GM10266 (cell line): ENCODE data around the gene CDCP2.
"Not testable (repeated sequence)": the region's sequence is repeated elsewhere in the genome, so short reads cannot be mapped to it uniquely, and the experiment has no call there.

ENCODE experiments used
- DNase-seq: peaks from one replicate; pipeline ENCODE4 v3.0.0; 2012; ENCODE audit errors: extremely low spot score
- TF ChIP-seq, protein P1 (sequence below): IDR thresholded peaks from 2 replicates; pipeline ENCODE4 v1.5.1; 2012; ENCODE audit warnings: mild to moderate bottlenecking, low read depth; ENCODE audit not compliant: control insufficient read depth, insufficient read depth; ENCODE audit errors: missing control alignments

The CDCP2 gene

DNA sequence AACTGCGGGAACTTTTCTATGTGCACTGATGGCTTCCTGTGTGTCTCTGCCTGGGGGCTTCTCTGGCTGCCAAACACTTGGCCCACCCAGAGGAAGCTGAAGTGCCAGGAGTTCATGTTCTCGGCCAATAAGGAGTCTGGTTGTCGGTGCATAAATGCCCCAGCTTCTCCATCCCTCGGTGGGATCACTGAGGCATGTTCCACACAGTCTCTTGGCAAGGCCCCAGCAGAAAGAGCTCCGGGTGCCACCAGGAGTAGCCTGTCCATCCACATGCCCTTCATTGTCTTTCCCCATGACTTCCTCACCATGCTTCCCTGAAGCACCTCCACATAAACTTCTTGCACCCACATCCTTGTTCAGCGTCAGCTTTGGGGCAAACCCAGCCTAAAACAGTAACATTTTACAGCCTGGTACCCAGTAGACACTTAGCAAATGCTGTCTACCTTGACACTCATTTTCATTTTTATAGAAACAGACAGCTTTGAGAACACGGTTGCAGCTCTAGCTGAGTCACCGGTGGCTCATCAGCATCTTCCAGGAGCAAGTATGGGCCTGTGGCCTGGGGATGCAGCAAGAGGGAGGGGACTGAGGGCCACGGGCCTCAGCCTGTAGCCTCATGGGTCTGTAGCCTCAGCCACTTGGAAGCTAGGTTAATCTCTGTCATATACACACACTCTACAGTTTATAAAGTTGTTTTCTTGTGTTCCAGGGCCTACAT, 14.8 kb upstream of the CDCP2 start:
- no peak for DNase-seq
- TF ChIP-seq, protein P1, sequence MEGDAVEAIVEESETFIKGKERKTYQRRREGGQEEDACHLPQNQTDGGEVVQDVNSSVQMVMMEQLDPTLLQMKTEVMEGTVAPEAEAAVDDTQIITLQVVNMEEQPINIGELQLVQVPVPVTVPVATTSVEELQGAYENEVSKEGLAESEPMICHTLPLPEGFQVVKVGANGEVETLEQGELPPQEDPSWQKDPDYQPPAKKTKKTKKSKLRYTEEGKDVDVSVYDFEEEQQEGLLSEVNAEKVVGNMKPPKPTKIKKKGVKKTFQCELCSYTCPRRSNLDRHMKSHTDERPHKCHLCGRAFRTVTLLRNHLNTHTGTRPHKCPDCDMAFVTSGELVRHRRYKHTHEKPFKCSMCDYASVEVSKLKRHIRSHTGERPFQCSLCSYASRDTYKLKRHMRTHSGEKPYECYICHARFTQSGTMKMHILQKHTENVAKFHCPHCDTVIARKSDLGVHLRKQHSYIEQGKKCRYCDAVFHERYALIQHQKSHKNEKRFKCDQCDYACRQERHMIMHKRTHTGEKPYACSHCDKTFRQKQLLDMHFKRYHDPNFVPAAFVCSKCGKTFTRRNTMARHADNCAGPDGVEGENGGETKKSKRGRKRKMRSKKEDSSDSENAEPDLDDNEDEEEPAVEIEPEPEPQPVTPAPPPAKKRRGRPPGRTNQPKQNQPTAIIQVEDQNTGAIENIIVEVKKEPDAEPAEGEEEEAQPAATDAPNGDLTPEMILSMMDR, result no peak

DNA sequence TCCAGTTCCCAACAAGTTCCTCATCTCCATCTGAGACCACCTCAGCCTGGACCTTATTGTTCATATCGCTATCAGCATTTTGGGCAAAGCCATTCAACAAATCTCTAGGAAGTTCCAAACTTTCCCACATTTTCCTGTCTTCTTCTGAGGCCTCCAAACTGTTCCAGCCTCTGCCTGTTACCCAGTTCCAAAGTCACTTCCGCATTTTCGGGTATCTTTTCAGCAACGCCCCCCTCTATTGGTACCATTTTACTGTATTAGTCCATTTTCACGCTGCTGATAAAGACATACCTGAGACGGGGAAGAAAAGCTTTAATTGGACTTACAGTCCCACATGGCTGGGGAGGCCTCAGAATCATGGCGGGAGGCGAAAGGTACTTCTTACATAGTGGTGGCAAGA, 13.6 kb upstream of the CDCP2 start:
- not testable (repeated sequence) for DNase-seq

DNA sequence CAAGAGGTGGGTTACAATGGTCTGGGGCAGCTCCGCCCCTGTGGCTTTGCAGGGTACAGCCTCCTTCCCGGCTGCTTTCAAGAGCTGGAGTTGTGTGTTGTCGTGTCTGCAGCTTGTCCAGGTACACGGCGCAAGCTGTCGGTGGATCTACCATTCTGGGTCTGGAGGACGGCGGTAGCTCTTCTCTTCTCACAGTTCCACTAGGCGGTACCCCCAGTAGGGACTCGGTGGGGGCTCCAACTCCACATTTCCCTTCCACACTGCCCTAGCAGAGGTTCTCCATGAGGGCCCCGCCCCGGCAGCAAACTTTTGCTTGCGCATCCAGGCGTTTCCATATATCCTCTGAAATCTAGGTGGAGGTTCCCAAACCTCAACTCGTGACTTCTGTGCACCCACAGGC, 12.3 kb upstream of the CDCP2 start:
- DNase-seq, result no peak
- TF ChIP-seq, protein P1, result no peak

DNA sequence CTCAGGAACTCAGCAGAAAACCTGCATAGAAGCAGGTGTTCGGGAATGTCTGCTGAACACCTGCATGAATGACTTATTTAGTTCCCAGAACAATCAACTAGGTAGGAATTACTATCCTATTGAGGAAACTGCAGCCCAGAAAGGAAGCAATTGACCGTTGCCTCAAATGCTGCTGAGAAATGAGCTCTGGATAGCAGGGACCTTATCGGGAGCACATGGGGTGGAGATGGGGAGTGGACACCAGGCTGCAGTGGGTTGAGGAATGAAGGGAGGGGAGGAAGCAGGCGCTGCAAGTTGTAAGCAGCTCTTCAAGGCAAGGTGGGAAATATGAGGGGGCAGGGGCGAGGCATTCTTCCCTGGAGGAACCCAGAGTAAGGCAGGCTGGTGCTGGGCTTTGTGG, 10.8 kb upstream of the CDCP2 start:
- TF ChIP-seq, protein P1, result no peak
- no peak for DNase-seq

DNA sequence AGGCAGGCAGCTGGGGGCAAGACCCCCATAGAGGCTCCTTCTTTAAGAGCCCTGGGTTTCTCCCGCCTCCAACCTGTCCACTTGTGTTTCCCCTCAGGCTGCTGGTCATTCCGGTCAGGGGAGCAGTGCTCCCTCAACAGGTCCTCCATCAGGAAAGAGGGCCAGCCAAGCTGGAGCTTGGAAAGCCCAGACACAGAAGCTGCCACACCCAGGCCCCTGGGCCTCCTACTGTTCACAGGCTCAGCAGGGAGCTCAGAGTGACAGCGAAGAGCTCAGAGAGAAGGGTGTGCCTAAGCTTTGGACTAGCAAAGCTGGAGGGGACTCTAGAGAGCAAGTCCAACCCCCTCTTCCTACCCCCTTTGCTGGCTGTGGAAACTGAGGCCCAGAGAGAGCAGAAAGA, 10.3 kb upstream of the CDCP2 start:
- no peak for DNase-seq
- TF ChIP-seq, protein P1, result no peak

DNA sequence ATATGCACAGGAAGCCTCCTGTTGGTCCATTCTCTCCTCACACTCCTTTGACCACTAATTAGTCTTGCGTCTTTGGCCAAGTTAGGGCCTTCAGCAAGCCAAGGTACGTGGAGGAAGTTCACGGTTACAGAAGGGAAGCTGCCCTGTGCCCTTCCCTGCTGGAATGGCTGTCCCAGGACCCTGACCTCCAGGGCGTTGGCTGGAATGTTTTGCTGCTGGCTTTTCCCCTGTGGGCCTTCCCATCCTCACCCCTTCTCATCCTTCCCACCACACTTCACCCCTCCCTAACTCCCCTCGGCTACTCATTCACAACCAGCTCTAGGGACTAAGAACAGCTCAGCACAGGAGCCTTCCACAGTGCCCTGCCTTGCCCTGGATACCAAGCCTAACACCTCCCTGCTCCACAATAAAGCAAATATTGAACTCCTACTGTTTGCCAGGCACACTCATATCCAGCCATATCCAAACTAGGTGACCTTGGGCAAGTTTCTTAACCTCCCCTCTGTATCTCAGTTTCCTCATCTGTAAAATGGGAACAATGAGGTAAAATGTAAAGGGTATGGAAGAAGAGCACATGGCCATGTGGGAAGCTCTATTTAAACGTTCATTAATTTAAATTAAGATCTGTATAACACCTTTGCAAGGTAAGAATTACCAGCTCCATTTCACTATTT, 8.8 kb upstream of the CDCP2 start:
- DNase-seq, result no peak
- TF ChIP-seq, protein P1, result no peak

DNA sequence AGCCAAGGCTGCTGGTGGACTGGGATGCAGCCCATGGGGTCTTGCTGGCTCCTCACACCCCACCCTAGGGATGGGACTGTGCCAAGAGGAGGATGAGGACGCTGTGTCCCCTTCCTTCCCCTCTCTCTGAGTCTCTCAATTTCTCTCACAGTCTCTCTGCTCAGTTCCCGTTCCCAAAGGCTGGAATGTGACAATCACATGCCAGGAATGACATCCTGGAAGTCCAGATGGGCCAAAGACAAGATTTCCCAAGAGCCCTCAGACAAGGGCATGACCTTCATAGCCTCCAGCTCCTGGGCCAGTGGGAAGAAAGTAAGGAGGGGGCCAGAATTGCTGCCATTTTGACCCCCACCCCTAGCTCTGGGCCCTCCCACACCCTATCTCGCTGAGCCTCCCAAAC, 7.6 kb upstream of the CDCP2 start:
- TF ChIP-seq, protein P1, result no peak
- DNase-seq, result no peak

DNA sequence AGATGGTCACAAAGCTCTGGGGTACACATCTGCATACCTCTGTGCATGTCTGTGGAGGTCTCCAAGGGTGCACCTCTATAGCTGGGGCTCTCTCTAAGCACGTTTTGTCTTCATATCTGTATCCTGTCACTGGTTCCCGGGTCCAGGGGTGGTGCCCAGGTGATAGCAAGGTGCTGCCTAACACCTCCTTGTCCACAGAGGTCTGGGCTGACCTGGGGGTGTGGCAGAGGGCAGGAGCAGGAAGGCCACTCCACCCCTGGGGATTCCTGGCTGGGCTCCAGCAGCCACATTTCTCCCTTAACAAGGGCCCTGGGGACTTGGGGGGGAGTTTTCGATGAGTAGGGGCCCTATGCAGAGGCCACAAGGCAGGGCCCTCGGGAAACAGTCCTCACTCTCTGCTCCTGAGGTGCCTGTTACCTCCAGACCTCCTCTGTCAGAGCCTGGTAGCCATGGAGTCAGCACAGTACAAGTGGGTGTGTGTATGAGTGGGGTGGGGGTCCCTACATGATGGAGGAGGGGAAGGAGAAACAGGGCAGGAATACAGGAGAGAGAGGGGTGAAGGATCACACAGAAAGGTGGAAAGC, 7.0 kb upstream of the CDCP2 start:
- no peak for DNase-seq
- TF ChIP-seq, protein P1, result no peak
